ENCODE measurements around the gene LUZP1. TPM values are rescaled to one million over a fixed set of nuclear protein-coding genes. Genes with fewer than 3 reads are reported as not detected.
A peak's percentile ranks its signal among the peaks of the same experiment; 100 is the strongest.

Gene LUZP1
- total RNA-seq, 1 experiment from 2014 or later, result 22.4 TPM

DNA sequence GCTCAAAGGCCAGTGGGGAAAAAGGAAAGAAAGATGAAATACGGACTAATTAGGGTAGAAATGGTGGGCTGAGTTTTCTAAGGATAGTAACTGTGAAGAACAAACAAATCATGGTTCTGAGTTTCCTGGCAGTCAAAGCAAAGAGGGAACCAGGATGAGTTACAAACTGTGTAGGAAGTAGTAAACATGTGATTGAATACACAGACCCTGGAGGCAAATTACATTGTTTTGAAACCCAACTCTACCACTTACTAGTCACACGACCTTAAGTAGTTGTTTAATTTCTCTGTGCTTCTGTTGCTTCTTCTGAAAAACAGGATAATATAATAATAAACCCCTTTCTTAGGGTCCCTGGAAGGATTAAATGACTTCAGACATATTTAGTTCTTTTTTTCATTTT, 11.2 kb upstream of the LUZP1 start (continued):
- TF ChIP-seq, protein P1, sequence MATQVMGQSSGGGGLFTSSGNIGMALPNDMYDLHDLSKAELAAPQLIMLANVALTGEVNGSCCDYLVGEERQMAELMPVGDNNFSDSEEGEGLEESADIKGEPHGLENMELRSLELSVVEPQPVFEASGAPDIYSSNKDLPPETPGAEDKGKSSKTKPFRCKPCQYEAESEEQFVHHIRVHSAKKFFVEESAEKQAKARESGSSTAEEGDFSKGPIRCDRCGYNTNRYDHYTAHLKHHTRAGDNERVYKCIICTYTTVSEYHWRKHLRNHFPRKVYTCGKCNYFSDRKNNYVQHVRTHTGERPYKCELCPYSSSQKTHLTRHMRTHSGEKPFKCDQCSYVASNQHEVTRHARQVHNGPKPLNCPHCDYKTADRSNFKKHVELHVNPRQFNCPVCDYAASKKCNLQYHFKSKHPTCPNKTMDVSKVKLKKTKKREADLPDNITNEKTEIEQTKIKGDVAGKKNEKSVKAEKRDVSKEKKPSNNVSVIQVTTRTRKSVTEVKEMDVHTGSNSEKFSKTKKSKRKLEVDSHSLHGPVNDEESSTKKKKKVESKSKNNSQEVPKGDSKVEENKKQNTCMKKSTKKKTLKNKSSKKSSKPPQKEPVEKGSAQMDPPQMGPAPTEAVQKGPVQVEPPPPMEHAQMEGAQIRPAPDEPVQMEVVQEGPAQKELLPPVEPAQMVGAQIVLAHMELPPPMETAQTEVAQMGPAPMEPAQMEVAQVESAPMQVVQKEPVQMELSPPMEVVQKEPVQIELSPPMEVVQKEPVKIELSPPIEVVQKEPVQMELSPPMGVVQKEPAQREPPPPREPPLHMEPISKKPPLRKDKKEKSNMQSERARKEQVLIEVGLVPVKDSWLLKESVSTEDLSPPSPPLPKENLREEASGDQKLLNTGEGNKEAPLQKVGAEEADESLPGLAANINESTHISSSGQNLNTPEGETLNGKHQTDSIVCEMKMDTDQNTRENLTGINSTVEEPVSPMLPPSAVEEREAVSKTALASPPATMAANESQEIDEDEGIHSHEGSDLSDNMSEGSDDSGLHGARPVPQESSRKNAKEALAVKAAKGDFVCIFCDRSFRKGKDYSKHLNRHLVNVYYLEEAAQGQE (IDR thresholded peaks at IDR 0.05; ENCODE audit: low read depth), result no peak
- no peak for TF ChIP-seq POLR2A (IDR thresholded peaks at IDR 0.05; ENCODE audit: borderline replicate concordance, extremely low read depth, insufficient read depth, insufficient read length)
- TF ChIP-seq SRF (IDR thresholded peaks at IDR 0.05; ENCODE audit: low read depth), result no peak
- TF ChIP-seq POLR2AphosphoS5 (IDR thresholded peaks at IDR 0.05; ENCODE audit: low read depth, low read length), result no peak
- TF ChIP-seq CTCF (IDR thresholded peaks at IDR 0.05 in 2 of 3, conservative IDR thresholded peaks at IDR 0.05 in 1 of 3; ENCODE audit: borderline replicate concordance in 1 of 3, insufficient read depth in 1 of 3, low read depth in 2 of 3, low read length in 2 of 3), result no peak
- TF ChIP-seq EZH2 (IDR thresholded peaks at IDR 0.05), result no peak
- TF ChIP-seq RAD21 (IDR thresholded peaks at IDR 0.05; ENCODE audit: low read depth), result no peak
- TF ChIP-seq SP1 (IDR thresholded peaks at IDR 0.05; ENCODE audit: low read depth), result no peak
- no peak for TF ChIP-seq ZFX (IDR thresholded peaks at IDR 0.05)

DNA sequence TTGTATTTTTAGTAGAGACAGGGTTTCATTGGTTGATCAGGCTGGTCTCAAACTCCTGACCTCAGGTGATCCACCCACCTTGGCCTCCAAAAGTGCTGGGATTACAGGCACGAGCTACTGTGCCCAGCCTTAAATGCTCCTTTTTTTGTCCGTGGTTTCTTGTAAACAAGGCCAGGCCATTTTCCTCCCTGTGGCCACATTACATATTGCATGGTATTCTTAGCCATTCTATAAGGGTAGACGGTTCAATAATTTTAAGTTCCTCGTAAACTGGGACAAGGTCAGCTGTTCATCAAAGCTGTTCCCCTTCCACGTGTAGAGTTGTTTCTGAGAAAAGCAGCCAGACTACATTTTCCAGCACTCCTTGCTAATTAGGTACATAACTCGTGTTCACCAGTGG, 10.3 kb upstream of the LUZP1 start:
- no peaks in the 10 kb centered on the region for H3K27me3 ChIP-seq (ENCODE audit: insufficient read depth, low read length)
- TF ChIP-seq MAX (IDR thresholded peaks at IDR 0.05) (no peak), EZH2 (IDR thresholded peaks at IDR 0.05) (no peak), CTCF (IDR thresholded peaks at IDR 0.05 in 2 of 3, conservative IDR thresholded peaks at IDR 0.05 in 1 of 3; ENCODE audit: borderline replicate concordance in 1 of 3, insufficient read depth in 1 of 3, low read depth in 2 of 3, low read length in 2 of 3) (peak; percentile 3 to 35 (median 12); a peak in 4 of 6 replicates), CBX3 (IDR thresholded peaks at IDR 0.05; ENCODE audit: low read depth) (no peak), ATF3 (IDR thresholded peaks at IDR 0.05) (no peak), ZBTB33 (IDR thresholded peaks at IDR 0.05; ENCODE audit: extremely low read depth, insufficient replicate concordance, low read length) (no peak), EGR1 (IDR thresholded peaks at IDR 0.05; ENCODE audit: low read depth) (no peak), FOSL1 (IDR thresholded peaks at IDR 0.05; ENCODE audit: low read depth) (no peak)
- ChIA-PET CTCF (interaction anchor here (0.6 to 3.6 kb wide), 6 partner anchors 10 to 202 kb away, joined by 3 to 27 read pairs (median 4); partner anchors contain the start of gene LUZP1), RAD21 (ENCODE audit: low non-redundant PET in 1 of 2, low total read pairs in 2 of 2, uncharacterized antibody in 2 of 2, unreplicated experiment in 2 of 2) (no interaction called here), POLR2A (interaction anchor here (0.6 to 1.9 kb wide), 2 partner anchors 9 to 208 kb away, joined by 3 to 5 read pairs; no protein-coding TSS in a partner anchor)
- peak; percentile 48; the same call in 1 of the 2 replicates for ATAC-seq
- H4K20me1 ChIP-seq (ENCODE audit: insufficient read depth), result no peaks in the 10 kb centered on the region
- no peak for DNase-seq (ENCODE audit: low read depth, low spot score)
- no peaks in the 10 kb centered on the region for H3K36me3 ChIP-seq (ENCODE audit: control insufficient read depth in 1 of 2, insufficient read depth in 2 of 2, low read length in 2 of 2)
- no peaks in the 10 kb centered on the region for H3K79me2 ChIP-seq (ENCODE audit: insufficient read depth, low read length)
- no peak overlapping the region for H3K4me3 ChIP-seq (replicated peaks in 1 of 2; ENCODE audit: low read depth in 1 of 2, low read length in 2 of 2)
- H3K9ac ChIP-seq (ENCODE audit: low read length), result no peak overlapping the region
- peak overlapping the region; percentile 52 for H2AFZ ChIP-seq (ENCODE audit: low read depth, low read length, poor library complexity, severe bottlenecking)
- H3K27ac ChIP-seq (ENCODE audit: low read depth, low read length), result no peak overlapping the region
- no peaks in the 10 kb centered on the region for H3K9me3 ChIP-seq (ENCODE audit: control insufficient read depth in 1 of 2, insufficient read depth in 1 of 2, low read depth in 1 of 2, low read length in 2 of 2)
- no TSS peak for BruUV-seq (replicated peaks)
- H3K9me2 ChIP-seq (ENCODE audit: insufficient read depth), result 0 out of 2 replicates have a peak, but pooled peaks cover 4% of the 10 kb centered on the region
- H3K4me2 ChIP-seq (ENCODE audit: low read length), result 0 out of 2 replicates have a peak overlapping the region, but pooled peaks have one; percentile 2
- H3K4me1 ChIP-seq (ENCODE audit: control insufficient read depth in 1 of 2, insufficient read depth in 2 of 2, low read length in 2 of 2), result peaks cover 2 to 29% of the 10 kb centered on the region in 2 experiments; a peak in 3 of 4 replicates
- intact Hi-C loops (cut with micrococcal nuclease), result no loop called here
